GM12892 (cell line): ENCODE measurements around the gene CAPN11.

Experiments
- POLR2A ChIP-seq: IDR thresholded peaks from 2 replicates; pipeline ENCODE4 v1.6.1; 2011; ENCODE audit warnings: low read depth, low read length, control low read depth
- POLR2AphosphoS5 ChIP-seq: IDR thresholded peaks from 2 replicates; pipeline ENCODE4 v1.6.1; 2011; ENCODE audit warnings: low read depth, low read length, control low read depth

DNA sequence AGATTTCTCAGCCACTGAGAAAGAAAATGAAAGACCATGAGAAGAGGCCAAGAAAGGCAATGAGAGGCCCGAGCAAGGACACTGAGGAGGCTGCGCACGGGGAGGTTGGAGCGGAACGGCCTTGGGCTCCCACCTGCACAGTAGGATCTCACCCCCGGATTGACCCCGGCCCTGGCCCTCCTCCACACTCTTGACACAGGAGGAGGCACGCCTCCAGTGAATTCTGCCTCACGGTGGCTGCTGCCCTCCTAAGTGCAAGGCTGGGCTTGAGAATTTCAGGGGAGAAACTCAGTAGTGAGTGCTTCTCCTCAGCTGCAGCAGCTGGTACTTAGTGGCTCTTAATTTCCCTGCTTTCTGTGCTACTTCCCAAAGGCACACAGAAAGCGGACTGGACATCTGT lies 49.4 kb upstream of the CAPN11 start:
- TF ChIP-seq POLR2AphosphoS5 (no peak), POLR2A (no peak)
